HEK293 (cell line): ENCODE results near the gene SLC30A4.

Experiments
- CTCF ChIA-PET: fragments of 350-600 bp; formaldehyde crosslinking; extraction: SDS; loops from one replicate; lab custom pipeline; 2021; ENCODE audit warnings: antibody characterized with exemption; lab: Yijun Ruan, JAX
- POLR2A ChIA-PET: fragments of 300-600 bp; formaldehyde crosslinking; extraction: SDS; loops from one replicate; lab custom pipeline; 2020; ENCODE audit warnings: antibody characterized with exemption, inconsistent platforms; lab: Yijun Ruan, JAX
- H3K27ac ChIP-seq: fragments of 200-500 bp; sonication (Bioruptor generic); 2 replicates; pipeline ENCODE4 v1.5.1; 2014; ENCODE audit warnings: low read depth, low read length, control low read depth, inconsistent platforms; ENCODE audit errors: extremely low read depth
- H3K36me3 ChIP-seq, 2 experiments: fragments of 200-500 bp in 1 of 2; sonication (Bioruptor generic) in 1 of 2; 1 replicate in 1 of 2; 2 replicates in 1 of 2; pipeline ENCODE4 v1.5.1; 2014 to 2017; ENCODE audit warnings: inconsistent platforms in 2 of 2, low read length in 2 of 2; ENCODE audit not compliant: control insufficient read depth in 2 of 2, insufficient read depth in 1 of 2
- H3K4me1 ChIP-seq: fragments of 200-500 bp; sonication (Bioruptor generic); 2 replicates; pipeline ENCODE4 v1.5.1; 2014; ENCODE audit warnings: mild to moderate bottlenecking, low read length, inconsistent platforms; ENCODE audit not compliant: control insufficient read depth, insufficient read depth
- H3K4me3 ChIP-seq: 2 replicates; pipeline ENCODE4 v1.5.1; 2011; ENCODE audit warnings: low read depth, mild to moderate bottlenecking, control low read depth, low read length, moderate library complexity
- H3K9me3 ChIP-seq: fragments of 200-500 bp; sonication (Bioruptor generic); 2 replicates; pipeline ENCODE4 v1.5.1; 2014; ENCODE audit warnings: low read depth, low read length, inconsistent platforms; ENCODE audit not compliant: control insufficient read depth, insufficient read depth
- KLF10 ChIP-seq: fragments of 450-650 bp; IDR thresholded peaks from 2 replicates; pipeline ENCODE4 v1.5.1; 2018; ENCODE audit warnings: missing biosample characterization, mild to moderate bottlenecking, missing genetic modification characterization
- PRDM1 ChIP-seq: fragments of 450-650 bp; formaldehyde crosslinking; IDR thresholded peaks from 2 replicates; pipeline ENCODE4; 2016; ENCODE audit warnings: missing biosample characterization, missing genetic modification characterization
- TRIM28 ChIP-seq: IDR thresholded peaks from 2 replicates; pipeline ENCODE4 v1.6.1; 2011; ENCODE audit warnings: low read length, control low read depth, borderline replicate concordance
- ZEB2 ChIP-seq: fragments of 450-650 bp; formaldehyde crosslinking; IDR thresholded peaks from 2 replicates; pipeline ENCODE4 v1.5.1; 2016; ENCODE audit warnings: missing biosample characterization, missing genetic modification characterization
- ZNF132 ChIP-seq: fragments of 450-650 bp; formaldehyde crosslinking; IDR thresholded peaks from 2 replicates; pipeline ENCODE4 v1.5.1; 2017; ENCODE audit warnings: missing biosample characterization, missing genetic modification characterization, borderline replicate concordance
- ZNF335 ChIP-seq: fragments of 450-650 bp; formaldehyde crosslinking; conservative IDR thresholded peaks from 2 replicates; pipeline ENCODE4 v1.5.1; 2016; ENCODE audit warnings: missing biosample characterization, missing genetic modification characterization
- ZNF366 ChIP-seq: fragments of 450-650 bp; formaldehyde crosslinking; conservative IDR thresholded peaks from 2 replicates; pipeline ENCODE4 v1.5.1; 2016; ENCODE audit warnings: missing biosample characterization, missing genetic modification characterization
- ZNF37A ChIP-seq: fragments of 450-650 bp; IDR thresholded peaks from 2 replicates; pipeline ENCODE4 v1.5.1; 2018; ENCODE audit warnings: missing biosample characterization, missing genetic modification characterization
- ZNF423 ChIP-seq: fragments of 450-650 bp; formaldehyde crosslinking; IDR thresholded peaks from 2 replicates; pipeline ENCODE4 v1.5.1; 2016; ENCODE audit warnings: missing biosample characterization, missing genetic modification characterization
- ZNF654 ChIP-seq: fragments of 450-650 bp; formaldehyde crosslinking; IDR thresholded peaks from 2 replicates; pipeline ENCODE4 v1.5.1; 2016; ENCODE audit warnings: low read depth, missing biosample characterization, missing genetic modification characterization
- ZNF660 ChIP-seq: fragments of 450-650 bp; IDR thresholded peaks from 2 replicates; pipeline ENCODE4 v1.5.1; 2018; ENCODE audit warnings: missing biosample characterization, mild to moderate bottlenecking, missing genetic modification characterization
- ZNF664 ChIP-seq: fragments of 450-650 bp; formaldehyde crosslinking; IDR thresholded peaks from 2 replicates; pipeline ENCODE4 v1.5.1; 2016; ENCODE audit warnings: missing biosample characterization, missing genetic modification characterization
- ZNF76 ChIP-seq: fragments of 450-650 bp; formaldehyde crosslinking; IDR thresholded peaks from 2 replicates; pipeline ENCODE4; 2016; ENCODE audit warnings: low read depth, missing biosample characterization, missing genetic modification characterization, borderline replicate concordance
- ZNF768 ChIP-seq: fragments of 450-650 bp; formaldehyde crosslinking; IDR thresholded peaks from 2 replicates; pipeline ENCODE4 v1.5.1; 2018; ENCODE audit warnings: missing biosample characterization, mild to moderate bottlenecking, missing genetic modification characterization
- TF ChIP-seq, protein P1 (sequence below): fragments of 450-650 bp; formaldehyde crosslinking; IDR thresholded peaks from 2 replicates; pipeline ENCODE4 v1.5.1; 2016; ENCODE audit warnings: missing biosample characterization, missing genetic modification characterization
- TF ChIP-seq, protein P2 (sequence below): fragments of 450-650 bp; formaldehyde crosslinking; IDR thresholded peaks from 2 replicates; pipeline ENCODE4 v1.5.1; 2016; ENCODE audit warnings: missing biosample characterization, missing genetic modification characterization
- TF ChIP-seq, protein P3 (sequence below): fragments of 450-650 bp; IDR thresholded peaks from 2 replicates; pipeline ENCODE4 v1.5.1; 2018; ENCODE audit warnings: missing biosample characterization, mild to moderate bottlenecking, missing genetic modification characterization
- TF ChIP-seq, protein P4 (sequence below): fragments of 450-650 bp; formaldehyde crosslinking; IDR thresholded peaks from 2 replicates; pipeline ENCODE4 v1.5.1; 2016; ENCODE audit warnings: missing biosample characterization, missing genetic modification characterization
- TF ChIP-seq, protein P5 (sequence below): fragments of 450-650 bp; formaldehyde crosslinking; IDR thresholded peaks from 2 replicates; pipeline ENCODE4 v1.5.1; 2016; ENCODE audit warnings: missing biosample characterization, missing genetic modification characterization

Gene SLC30A4

DNA sequence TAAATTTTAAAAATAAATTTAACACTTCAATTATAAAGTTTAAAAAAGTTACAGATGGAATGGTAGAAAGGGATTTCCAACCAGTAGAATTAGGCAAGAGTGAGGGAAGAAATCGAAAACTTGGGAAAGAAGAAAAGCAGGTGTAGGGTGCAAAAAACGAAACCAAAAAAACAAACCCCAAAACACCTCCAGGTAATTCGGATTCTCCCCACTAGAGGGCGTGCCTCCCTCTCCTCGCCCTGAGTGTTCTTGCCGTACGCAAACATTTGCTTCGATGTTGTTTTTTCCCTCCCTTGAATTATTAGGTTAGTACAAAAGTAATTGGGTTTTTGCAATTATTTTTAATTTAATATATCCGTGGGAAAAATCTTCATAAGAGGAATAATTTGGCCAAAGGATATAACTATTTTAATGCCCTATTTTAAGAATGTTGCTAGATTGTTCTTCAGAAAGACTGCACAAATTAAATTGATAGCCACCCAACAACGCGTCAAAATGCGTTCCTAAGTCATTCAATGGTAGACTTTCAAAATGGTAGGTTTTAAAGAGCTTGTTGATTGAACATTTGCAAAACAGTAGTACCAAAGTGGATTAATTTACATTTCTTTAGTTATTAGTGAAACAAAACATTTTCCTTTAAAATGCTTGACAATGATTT, 63.7 kb downstream of the SLC30A4 start (continued):
- TF ChIP-seq PRDM1 (tag by site-specific recombination) (peak; percentile 82), ZNF423 (tag by site-specific recombination) (no peak), ZNF768 (tag by site-specific recombination) (no peak)
- TF ChIP-seq, protein P1, sequence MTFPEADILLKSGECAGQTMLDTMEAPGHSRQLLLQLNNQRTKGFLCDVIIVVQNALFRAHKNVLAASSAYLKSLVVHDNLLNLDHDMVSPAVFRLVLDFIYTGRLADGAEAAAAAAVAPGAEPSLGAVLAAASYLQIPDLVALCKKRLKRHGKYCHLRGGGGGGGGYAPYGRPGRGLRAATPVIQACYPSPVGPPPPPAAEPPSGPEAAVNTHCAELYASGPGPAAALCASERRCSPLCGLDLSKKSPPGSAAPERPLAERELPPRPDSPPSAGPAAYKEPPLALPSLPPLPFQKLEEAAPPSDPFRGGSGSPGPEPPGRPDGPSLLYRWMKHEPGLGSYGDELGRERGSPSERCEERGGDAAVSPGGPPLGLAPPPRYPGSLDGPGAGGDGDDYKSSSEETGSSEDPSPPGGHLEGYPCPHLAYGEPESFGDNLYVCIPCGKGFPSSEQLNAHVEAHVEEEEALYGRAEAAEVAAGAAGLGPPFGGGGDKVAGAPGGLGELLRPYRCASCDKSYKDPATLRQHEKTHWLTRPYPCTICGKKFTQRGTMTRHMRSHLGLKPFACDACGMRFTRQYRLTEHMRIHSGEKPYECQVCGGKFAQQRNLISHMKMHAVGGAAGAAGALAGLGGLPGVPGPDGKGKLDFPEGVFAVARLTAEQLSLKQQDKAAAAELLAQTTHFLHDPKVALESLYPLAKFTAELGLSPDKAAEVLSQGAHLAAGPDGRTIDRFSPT (tag by site-specific recombination): no peak
- TF ChIP-seq, protein P2, sequence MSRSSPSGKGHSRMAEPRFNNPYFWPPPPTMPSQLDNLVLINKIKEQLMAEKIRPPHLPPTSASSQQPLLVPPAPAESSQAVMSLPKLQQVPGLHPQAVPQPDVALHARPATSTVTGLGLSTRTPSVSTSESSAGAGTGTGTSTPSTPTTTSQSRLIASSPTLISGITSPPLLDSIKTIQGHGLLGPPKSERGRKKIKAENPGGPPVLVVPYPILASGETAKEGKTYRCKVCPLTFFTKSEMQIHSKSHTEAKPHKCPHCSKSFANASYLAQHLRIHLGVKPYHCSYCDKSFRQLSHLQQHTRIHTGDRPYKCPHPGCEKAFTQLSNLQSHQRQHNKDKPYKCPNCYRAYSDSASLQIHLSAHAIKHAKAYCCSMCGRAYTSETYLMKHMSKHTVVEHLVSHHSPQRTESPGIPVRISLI (tag by site-specific recombination): peak; percentile 62; the same call in 1 of the 2 replicates

DNA sequence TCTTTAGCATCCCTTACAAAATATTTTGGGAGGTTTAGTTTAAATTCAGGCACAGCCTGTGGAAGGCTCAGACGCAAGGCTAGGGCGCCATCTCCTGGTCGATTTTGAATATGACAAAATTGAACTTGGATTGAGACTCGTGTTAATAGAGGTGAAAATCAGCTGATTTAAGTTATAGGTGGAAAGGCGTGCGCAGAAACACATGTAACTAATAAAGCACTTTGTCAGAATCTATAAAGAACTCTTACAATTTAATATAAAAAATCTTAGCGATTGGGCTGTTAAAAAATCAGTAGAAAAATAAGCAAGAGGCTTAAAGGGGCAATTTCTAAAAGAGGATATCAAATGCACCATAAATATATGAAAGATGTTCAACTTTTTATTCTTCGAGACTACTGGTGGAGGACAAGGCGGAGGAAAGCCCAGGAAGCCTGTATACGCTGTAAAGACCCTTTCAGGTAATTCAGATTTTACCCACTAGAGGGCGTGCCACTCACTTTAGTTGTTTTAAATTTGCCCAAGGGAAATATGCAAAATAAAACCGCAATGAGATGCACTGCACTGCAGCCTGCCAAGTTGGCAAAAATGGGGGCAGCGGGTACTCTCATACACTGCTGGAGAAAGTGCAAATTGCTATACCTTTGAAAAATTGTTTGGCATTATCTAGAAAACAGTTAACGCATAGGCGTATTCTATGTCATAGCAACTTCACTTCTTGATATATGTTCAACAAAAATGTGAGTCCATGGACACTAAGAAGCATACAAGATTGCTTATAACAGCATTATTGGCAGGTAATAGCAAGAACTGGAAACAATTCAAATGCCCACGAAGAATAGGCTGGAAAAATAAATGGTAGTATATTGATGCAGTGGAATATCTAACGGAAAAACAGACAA, 64.7 kb downstream of the SLC30A4 start:
- Histone ChIP-seq H3K36me3 (no peaks in the 10 kb centered on the region), H3K4me3 (peak overlapping the region; percentile 26), H3K9me3 (no peaks in the 10 kb centered on the region), H3K27ac (no peak overlapping the region), H3K4me1 (no peaks in the 10 kb centered on the region; the same call in 1 of the 2 replicates)
- ChIA-PET CTCF (interaction anchor here (0.6 to 6.8 kb wide), 40 partner anchors 10 to 1303 kb away, joined by 3 to 109 read pairs (median 4); a partner anchor contains a TSS), POLR2A (no interaction called here)
- TF ChIP-seq, protein P3, sequence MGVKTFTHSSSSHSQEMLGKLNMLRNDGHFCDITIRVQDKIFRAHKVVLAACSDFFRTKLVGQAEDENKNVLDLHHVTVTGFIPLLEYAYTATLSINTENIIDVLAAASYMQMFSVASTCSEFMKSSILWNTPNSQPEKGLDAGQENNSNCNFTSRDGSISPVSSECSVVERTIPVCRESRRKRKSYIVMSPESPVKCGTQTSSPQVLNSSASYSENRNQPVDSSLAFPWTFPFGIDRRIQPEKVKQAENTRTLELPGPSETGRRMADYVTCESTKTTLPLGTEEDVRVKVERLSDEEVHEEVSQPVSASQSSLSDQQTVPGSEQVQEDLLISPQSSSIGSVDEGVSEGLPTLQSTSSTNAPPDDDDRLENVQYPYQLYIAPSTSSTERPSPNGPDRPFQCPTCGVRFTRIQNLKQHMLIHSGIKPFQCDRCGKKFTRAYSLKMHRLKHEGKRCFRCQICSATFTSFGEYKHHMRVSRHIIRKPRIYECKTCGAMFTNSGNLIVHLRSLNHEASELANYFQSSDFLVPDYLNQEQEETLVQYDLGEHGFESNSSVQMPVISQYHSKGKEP (tag by site-specific recombination): peak; percentile 96
- peak; percentile 80 for TF ChIP-seq ZNF335 (tag by site-specific recombination)
- no peak for TF ChIP-seq ZNF366 (tag by site-specific recombination)
- TF ChIP-seq ZNF132 (tag by site-specific recombination): no peak
- TF ChIP-seq ZNF660: peak; percentile 43; the same call in 1 of the 2 replicates
- TF ChIP-seq, protein P1 (tag by site-specific recombination): peak; percentile 55; the same call in 1 of the 2 replicates
- TF ChIP-seq TRIM28: no peak
- peak; percentile 37; the same call in 1 of the 2 replicates for TF ChIP-seq KLF10
- TF ChIP-seq ZNF76 (tag by site-specific recombination): peak; percentile 34; the same call in 1 of the 2 replicates
- TF ChIP-seq, protein P4, sequence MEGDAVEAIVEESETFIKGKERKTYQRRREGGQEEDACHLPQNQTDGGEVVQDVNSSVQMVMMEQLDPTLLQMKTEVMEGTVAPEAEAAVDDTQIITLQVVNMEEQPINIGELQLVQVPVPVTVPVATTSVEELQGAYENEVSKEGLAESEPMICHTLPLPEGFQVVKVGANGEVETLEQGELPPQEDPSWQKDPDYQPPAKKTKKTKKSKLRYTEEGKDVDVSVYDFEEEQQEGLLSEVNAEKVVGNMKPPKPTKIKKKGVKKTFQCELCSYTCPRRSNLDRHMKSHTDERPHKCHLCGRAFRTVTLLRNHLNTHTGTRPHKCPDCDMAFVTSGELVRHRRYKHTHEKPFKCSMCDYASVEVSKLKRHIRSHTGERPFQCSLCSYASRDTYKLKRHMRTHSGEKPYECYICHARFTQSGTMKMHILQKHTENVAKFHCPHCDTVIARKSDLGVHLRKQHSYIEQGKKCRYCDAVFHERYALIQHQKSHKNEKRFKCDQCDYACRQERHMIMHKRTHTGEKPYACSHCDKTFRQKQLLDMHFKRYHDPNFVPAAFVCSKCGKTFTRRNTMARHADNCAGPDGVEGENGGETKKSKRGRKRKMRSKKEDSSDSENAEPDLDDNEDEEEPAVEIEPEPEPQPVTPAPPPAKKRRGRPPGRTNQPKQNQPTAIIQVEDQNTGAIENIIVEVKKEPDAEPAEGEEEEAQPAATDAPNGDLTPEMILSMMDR (tag by site-specific recombination): peak; percentile 51; the same call in 1 of the 2 replicates
- TF ChIP-seq, protein P5, sequence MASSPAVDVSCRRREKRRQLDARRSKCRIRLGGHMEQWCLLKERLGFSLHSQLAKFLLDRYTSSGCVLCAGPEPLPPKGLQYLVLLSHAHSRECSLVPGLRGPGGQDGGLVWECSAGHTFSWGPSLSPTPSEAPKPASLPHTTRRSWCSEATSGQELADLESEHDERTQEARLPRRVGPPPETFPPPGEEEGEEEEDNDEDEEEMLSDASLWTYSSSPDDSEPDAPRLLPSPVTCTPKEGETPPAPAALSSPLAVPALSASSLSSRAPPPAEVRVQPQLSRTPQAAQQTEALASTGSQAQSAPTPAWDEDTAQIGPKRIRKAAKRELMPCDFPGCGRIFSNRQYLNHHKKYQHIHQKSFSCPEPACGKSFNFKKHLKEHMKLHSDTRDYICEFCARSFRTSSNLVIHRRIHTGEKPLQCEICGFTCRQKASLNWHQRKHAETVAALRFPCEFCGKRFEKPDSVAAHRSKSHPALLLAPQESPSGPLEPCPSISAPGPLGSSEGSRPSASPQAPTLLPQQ: 0 out of 2 replicates have a peak, but pooled peaks have one; percentile 21
- no peak for TF ChIP-seq ZNF37A (tag by site-specific recombination)
- peak; percentile 71 for TF ChIP-seq ZNF654 (tag by site-specific recombination)
- TF ChIP-seq ZEB2 (tag by site-specific recombination): peak; percentile 15; the same call in 1 of the 2 replicates
- no peak for TF ChIP-seq ZNF664 (tag by site-specific recombination)
